ENCODE results near the gene ULBP2. TPM values are rescaled to one million over a fixed set of nuclear protein-coding genes. Genes with fewer than 3 reads are reported as not detected.
A peak's percentile ranks its signal among the peaks of the same experiment; 100 is the strongest.
"Not testable (repeated sequence)": the region's sequence is repeated elsewhere in the genome, so short reads cannot be mapped to it uniquely, and the experiment has no call there.

ULBP2 gene
- total RNA-seq, 8 experiments from 2014 or later: 0.54 to 43.6 (median 3.2) TPM

DNA sequence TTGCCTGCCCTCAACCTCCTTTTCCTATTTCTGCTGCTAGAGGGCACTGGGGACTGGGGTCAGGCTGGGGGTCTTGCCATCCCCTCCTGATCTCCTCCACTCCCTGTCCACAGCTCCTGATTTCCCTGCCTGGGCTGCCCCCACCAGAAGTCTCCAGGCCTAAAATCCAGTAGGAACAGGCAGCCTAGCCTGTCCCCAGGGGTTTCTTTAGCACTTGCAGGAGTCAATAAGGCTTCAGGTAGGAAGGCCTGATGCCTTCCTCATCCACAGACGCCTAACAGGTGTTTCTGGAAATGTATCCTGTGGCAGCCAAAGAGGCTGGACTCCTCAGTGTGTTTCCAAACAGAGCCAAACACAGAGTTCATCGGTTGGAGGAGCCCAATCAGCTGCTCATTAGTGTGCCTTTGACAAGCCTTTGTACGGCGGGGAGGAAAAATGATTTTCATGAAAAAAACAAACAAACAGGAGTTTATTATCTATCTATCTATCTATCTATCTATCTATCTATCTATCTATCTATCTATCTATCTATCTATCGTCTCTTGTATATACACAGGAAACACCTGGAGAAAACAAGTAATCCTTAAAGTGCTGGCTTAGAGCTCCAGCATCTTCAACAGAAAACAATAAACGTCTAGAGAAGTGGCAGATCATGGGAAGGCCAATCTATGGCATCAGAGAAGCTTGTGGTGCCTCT, 40.2 kb upstream of the ULBP2 start:
- ATAC-seq (replicated peaks in 6 of 8): no peak
- 62 to 83% (median 70%) methylated on average over 3 to 6 of the region's 6 CpGs; no CpG with 5 or more reads in 3 of the 10 experiments for WGBS, 10 experiments
- Histone ChIP-seq H3K27ac (no peak overlapping the region), H3K4me1 (replicated peaks in 1 of 2) (no peaks in the 10 kb centered on the region), H3K4me3 (no peak overlapping the region)
- in situ Hi-C loops (cut with MboI; ENCODE audit: low pct_unique_long_range_greater_than_20kb in 2 of 9, low sequenced_read_pairs in 9 of 9, unreplicated experiment in 9 of 9): no loop called here

DNA sequence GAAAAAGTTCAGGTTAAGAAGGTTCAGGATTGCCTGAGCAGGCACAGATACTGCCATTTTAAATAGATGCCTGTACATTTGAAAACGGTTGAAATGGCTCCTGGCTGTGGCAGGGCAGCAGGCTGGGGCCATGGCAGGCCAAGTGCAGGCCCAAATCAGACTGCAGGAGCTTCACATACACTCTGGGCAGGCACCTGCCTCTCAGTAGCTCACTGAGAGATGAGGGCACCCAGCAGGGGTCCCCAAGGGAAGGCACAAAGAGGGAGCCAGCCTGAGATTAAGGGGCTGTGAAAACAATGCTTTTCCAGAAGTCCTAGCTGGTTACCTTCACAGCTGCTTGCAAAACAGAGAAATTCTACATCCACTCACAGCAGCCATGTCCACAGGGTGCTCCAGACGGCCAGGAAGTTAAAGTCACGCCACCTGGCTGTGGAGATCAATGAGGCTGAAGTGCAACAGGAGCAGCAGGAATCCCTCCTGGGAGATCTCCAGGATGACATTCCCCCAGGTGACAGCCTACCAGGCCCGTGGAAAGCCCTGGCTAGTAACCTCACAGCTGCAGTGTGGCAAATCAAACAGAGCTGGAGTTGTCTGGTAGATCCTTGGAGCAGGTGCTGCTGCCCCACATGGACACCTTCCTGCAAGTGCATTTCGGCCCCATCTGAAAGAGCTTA, 37.7 kb upstream of the ULBP2 start:
- Histone ChIP-seq H3K4me1 (replicated peaks in 1 of 2) (no peaks in the 10 kb centered on the region), H3K27ac (no peak overlapping the region), H3K4me3 (no peak overlapping the region)
- in situ Hi-C loops (cut with MboI; ENCODE audit: low pct_unique_long_range_greater_than_20kb in 2 of 9, low sequenced_read_pairs in 9 of 9, unreplicated experiment in 9 of 9): no loop called here
- WGBS, 10 experiments: 0 to 80% (median 23%) methylated on average over 1 to 5 of the region's 5 CpGs; no CpG with 5 or more reads in 4 of the 10 experiments
- ATAC-seq (replicated peaks in 6 of 8): no peak

- ATAC-seq (replicated peaks in 6 of 8): no peak
- WGBS, 10 experiments: 31 to 92% (median 67%) methylated on average over 2 to 5 of the region's 13 CpGs; no CpG with 5 or more reads in 4 of the 10 experiments
- Histone ChIP-seq H3K4me1 (replicated peaks in 1 of 2) (no peaks in the 10 kb centered on the region), H3K27ac (no peak overlapping the region), H3K4me3 (no peak overlapping the region)
- in situ Hi-C loops (cut with MboI; ENCODE audit: low pct_unique_long_range_greater_than_20kb in 2 of 9, low sequenced_read_pairs in 9 of 9, unreplicated experiment in 9 of 9): no loop called here
Observed at GRCh38 chr6:149904661-149905370, 37.0 kb upstream of the ULBP2 start.

- no peak overlapping the region for H3K27ac ChIP-seq
- no peak for ATAC-seq (replicated peaks in 6 of 8)
- WGBS, 10 experiments: 60 to 88% (median 75%) methylated on average over 1 to 9 of the region's 18 CpGs; no CpG with 5 or more reads in 6 of the 10 experiments
- H3K4me1 ChIP-seq (replicated peaks in 1 of 2): no peaks in the 10 kb centered on the region
- H3K4me3 ChIP-seq: no peak overlapping the region
- in situ Hi-C loops (cut with MboI; ENCODE audit: low pct_unique_long_range_greater_than_20kb in 2 of 9, low sequenced_read_pairs in 9 of 9, unreplicated experiment in 9 of 9): no loop called here
Observed at GRCh38 chr6:149905371-149905910, 36.4 kb upstream of the ULBP2 start.

DNA sequence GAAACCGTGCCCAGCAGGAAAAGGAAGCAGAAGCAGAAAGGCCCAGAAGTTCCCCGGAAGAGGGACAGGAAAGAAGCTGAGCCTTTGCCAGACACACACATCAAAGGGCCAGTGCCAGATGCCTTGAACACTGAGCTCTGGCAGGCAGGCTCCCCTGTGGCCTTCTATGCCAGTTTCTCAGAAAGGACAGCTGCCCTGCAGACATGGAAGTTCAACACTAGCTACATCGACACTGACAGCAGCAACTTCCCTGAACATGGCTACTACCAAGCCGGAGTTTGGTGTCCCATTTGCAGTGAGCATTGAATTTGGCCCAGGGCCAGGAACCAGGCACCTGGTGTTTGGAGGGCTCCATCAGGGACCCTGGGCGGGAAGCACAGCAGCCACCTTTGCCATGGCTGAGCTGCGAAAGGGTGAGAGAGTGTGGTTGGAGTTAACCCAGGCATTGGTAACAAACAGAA, 35.9 kb upstream of the ULBP2 start:
- 0 to 100% (median 68%) methylated on average over 1 to 4 of the region's 6 CpGs; no CpG with 5 or more reads in 4 of the 10 experiments for WGBS, 10 experiments
- Histone ChIP-seq H3K4me3 (no peak overlapping the region), H3K4me1 (replicated peaks in 1 of 2) (no peaks in the 10 kb centered on the region), H3K27ac (no peak overlapping the region)
- ATAC-seq (replicated peaks in 6 of 8): no peak
- in situ Hi-C loops (cut with MboI; ENCODE audit: low pct_unique_long_range_greater_than_20kb in 2 of 9, low sequenced_read_pairs in 9 of 9, unreplicated experiment in 9 of 9): no loop called here

DNA sequence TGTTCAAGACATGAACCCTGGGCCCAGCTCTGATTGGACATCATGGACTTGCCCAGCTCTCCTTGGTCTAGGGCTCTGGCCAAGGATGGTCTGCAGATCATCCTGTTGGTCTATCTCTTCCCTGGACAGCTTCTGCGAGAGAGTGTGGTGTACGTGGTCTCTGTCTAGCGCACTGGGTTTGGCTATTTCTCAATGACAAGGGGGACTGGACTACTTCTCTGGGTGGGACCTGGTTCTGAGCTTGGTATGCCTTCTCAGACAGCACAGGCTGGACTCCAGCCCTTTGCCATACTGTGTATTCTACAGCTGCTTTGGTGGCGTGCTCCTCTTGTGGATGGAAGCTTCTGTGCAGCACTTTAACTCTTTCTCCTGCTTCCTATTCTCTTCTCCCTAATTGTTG, 35.4 kb upstream of the ULBP2 start:
- in situ Hi-C loops (cut with MboI; ENCODE audit: low pct_unique_long_range_greater_than_20kb in 2 of 9, low sequenced_read_pairs in 9 of 9, unreplicated experiment in 9 of 9): no loop called here

DNA sequence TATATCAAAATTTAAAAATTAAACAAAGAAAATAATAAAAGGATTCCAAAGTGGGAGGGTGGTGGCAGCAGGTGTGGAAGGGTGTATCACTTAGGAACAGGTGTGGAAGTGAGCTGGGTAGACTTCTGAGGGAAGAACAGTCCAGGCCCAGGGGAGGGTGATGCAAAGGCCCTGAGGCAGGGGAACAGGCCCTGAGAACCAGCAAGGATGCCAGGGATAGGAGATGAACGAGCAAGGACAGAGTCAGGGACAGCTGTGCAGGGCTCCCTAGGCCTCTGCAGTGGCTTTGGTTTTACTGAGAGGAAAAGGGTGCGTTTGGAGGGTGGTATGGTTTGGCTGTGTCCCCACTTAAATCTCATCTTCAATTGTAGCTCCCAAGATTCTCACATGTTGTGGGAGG, 34.5 kb upstream of the ULBP2 start:
- WGBS, 10 experiments: 14 to 57% (median 40%) methylated on average over 1 to 2 of the region's 2 CpGs; no CpG with 5 or more reads in 2 of the 10 experiments
- in situ Hi-C loops (cut with MboI; ENCODE audit: low pct_unique_long_range_greater_than_20kb in 2 of 9, low sequenced_read_pairs in 9 of 9, unreplicated experiment in 9 of 9): no loop called here
- no peak overlapping the region for H3K27ac ChIP-seq
- ATAC-seq (replicated peaks in 6 of 8): no peak
- no peaks in the 10 kb centered on the region for H3K4me1 ChIP-seq (replicated peaks in 1 of 2)
- H3K4me3 ChIP-seq: no peak overlapping the region

More for the DNA sequence above, 35.4 kb upstream of the ULBP2 start:
- Histone ChIP-seq H3K4me3 (no peak overlapping the region), H3K27ac (no peak overlapping the region), H3K4me1 (replicated peaks in 1 of 2) (no peaks in the 10 kb centered on the region)
- 65 to 100% (median 94%) methylated on average over 1 to 4 of the region's 4 CpGs; no CpG with 5 or more reads in 3 of the 10 experiments for WGBS, 10 experiments
- ATAC-seq (replicated peaks in 6 of 8): no peak

- whole genome bisulfite sequencing, 10 experiments: 31 to 71% (median 50%) methylated on average over 2 to 3 of the region's 4 CpGs; no CpG with 5 or more reads in 3 of the 10 experiments
- in situ Hi-C loops (cut with MboI; ENCODE audit: low pct_unique_long_range_greater_than_20kb in 2 of 9, low sequenced_read_pairs in 9 of 9, unreplicated experiment in 9 of 9); H3K4me1 ChIP-seq (replicated peaks in 1 of 2); H3K27ac ChIP-seq; H3K4me3 ChIP-seq; ATAC-seq (replicated peaks in 6 of 8): not testable (repeated sequence)
Observed at GRCh38 chr6:149908480-149908879, 33.3 kb upstream of the ULBP2 start.

GRCh38 chr6:149909701-149910470, 31.9 kb upstream of the ULBP2 start:
- no peak for ATAC-seq (replicated peaks in 6 of 8)
- Histone ChIP-seq H3K27ac (no peak overlapping the region), H3K4me1 (replicated peaks in 1 of 2) (no peaks in the 10 kb centered on the region), H3K4me3 (no peak overlapping the region)
- in situ Hi-C loops (cut with MboI; ENCODE audit: low pct_unique_long_range_greater_than_20kb in 2 of 9, low sequenced_read_pairs in 9 of 9, unreplicated experiment in 9 of 9): no loop called here
- 67 to 93% (median 82%) methylated on average over 1 to 3 of the region's 9 CpGs; no CpG with 5 or more reads in 6 of the 10 experiments for WGBS, 10 experiments

DNA sequence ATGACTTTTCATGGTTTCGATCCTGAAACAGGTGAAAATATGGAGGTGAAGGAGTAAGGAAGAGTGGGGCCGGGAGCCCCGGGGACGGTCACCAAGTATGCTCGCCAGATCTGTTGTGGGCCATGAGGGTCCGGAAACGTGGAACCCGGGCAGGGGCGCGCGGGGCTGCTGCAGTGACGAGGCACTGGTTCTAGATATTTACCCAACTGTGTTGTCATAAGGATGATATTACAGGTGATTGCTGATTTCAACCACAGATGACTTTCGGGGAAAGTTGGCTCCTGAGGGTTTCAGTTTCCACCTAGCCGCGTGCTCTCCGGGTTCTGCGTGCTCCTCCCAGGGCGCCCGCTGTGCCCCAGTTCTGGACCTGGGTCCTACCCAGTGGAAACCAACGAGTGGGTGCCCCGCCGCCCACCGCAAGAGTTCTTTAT, 31.1 kb upstream of the ULBP2 start:
- in situ Hi-C loops (cut with MboI; ENCODE audit: low pct_unique_long_range_greater_than_20kb in 2 of 9, low sequenced_read_pairs in 9 of 9, unreplicated experiment in 9 of 9): no loop called here
- 81 to 96% (median 87%) methylated on average over 2 to 23 of the region's 23 CpGs for WGBS, 10 experiments
- no peak for ATAC-seq (replicated peaks in 6 of 8)
- no peak overlapping the region for H3K27ac ChIP-seq
- no peaks in the 10 kb centered on the region for H3K4me1 ChIP-seq (replicated peaks in 1 of 2)
- H3K4me3 ChIP-seq: no peak overlapping the region

DNA sequence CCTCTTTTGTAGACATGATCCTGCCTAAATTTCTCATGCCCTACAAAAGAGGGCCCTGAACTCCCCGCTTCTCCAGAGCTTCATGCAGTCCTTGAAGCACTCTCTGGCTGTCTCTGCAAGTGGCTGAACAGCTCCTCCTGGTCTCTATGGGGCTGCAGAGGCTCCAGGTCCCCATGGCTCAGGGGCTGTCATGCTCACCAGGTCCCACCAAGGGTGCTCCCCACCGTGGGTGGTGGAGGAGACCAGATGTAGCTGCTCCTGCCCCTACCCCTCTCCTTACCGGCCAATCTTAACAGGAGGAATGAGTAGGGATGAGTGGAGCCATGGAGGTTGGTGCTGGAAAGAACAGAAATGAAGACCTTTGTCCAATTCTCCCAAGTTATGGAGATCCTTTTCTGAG, 29.1 kb upstream of the ULBP2 start:
- H3K4me1 ChIP-seq (replicated peaks in 1 of 2); H3K4me3 ChIP-seq; in situ Hi-C loops (cut with MboI; ENCODE audit: low pct_unique_long_range_greater_than_20kb in 2 of 9, low sequenced_read_pairs in 9 of 9, unreplicated experiment in 9 of 9); ATAC-seq (replicated peaks in 6 of 8); H3K27ac ChIP-seq: not testable (repeated sequence)
- WGBS, 10 experiments: no CpG with 5 or more reads among the region's 3 CpGs

DNA sequence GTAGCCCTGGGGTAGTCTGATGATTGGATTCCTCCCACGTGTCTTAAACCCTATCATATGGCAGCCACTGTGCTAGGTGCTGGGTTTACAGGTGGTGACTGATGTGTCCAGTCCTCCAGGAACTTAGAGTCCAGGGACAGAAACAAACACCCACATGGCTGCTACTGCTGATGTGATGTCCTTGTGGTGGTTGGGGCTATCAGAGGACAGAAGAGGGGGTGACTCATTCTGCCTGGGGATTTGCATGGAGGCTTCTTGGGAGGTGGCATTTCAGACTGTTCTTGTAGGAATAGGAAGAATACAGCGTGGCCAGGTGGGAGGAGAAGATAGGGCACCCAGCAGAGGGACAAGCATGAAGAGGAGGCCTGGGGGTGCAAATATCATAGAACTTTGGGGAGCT, 28.7 kb upstream of the ULBP2 start:
- Histone ChIP-seq H3K4me1 (replicated peaks in 1 of 2) (no peaks in the 10 kb centered on the region), H3K4me3 (no peak overlapping the region), H3K27ac (no peak overlapping the region)
- WGBS, 10 experiments: 0 to 71% (median 17%) methylated on average over 1 of the region's 2 CpGs; no CpG with 5 or more reads in 5 of the 10 experiments
- in situ Hi-C loops (cut with MboI; ENCODE audit: low pct_unique_long_range_greater_than_20kb in 2 of 9, low sequenced_read_pairs in 9 of 9, unreplicated experiment in 9 of 9): no loop called here
- peak in 1 of 8 experiments; percentile 75 for ATAC-seq (replicated peaks in 6 of 8)

Data from motor neuron (in vitro differentiated cells).